PC-9 (cell line): ENCODE data around the gene FBP1. TPM values are rescaled to one million over a fixed set of nuclear protein-coding genes. Genes with fewer than 3 reads are reported as not detected.

Source experiments
- BruUV-seq: library from RNA; stranded (reverse); fragments of 400-500 nt; replicated peaks from 2 replicates; lab custom pipeline; 2021; lab: Mats Ljungman, UMichigan
- CTCF ChIA-PET: fragments of 300-600 bp; sonication (Branson Sonifier 250); formaldehyde crosslinking; loops from one replicate; lab custom pipeline; 2022; ENCODE audit warnings: antibody characterized with exemption; lab: Charles Lee
- POLR2A ChIA-PET: fragments of 300-600 bp; sonication (Branson Sonifier 250); formaldehyde crosslinking; loops from one replicate; lab custom pipeline; 2022; ENCODE audit warnings: antibody characterized with exemption; ENCODE audit not compliant: unreplicated experiment; lab: Charles Lee
- DNase-seq, 2 experiments: peaks; one replicate each; pipeline versions ENCODE4 v3.0.0 to v3.0.0-alpha.2; 2015 to 2022; ENCODE audit warnings: mixed read lengths in 1 of 2
- H2AFZ ChIP-seq: fragments of 200-600 bp; sonication (generic); 2 replicates; pipeline ENCODE4 v1.8.1; 2017; ENCODE audit warnings: antibody characterized with exemption
- H3F3A ChIP-seq: fragments of 200-600 bp; sonication (generic); 2 replicates; pipeline ENCODE4 v1.8.1; 2017; ENCODE audit warnings: antibody characterized with exemption, mild to moderate bottlenecking, low read depth; ENCODE audit not compliant: insufficient read depth
- H3K27ac ChIP-seq: fragments of 200-600 bp; sonication (generic); 2 replicates; pipeline ENCODE4 v1.6.1; 2016; ENCODE audit warnings: mixed run types
- H3K27me3 ChIP-seq: fragments of 200-600 bp; sonication (generic); 2 replicates; pipeline ENCODE4 v1.6.1; 2016; ENCODE audit warnings: low read depth, mixed run types; ENCODE audit not compliant: insufficient read depth
- H3K36me3 ChIP-seq: fragments of 200-600 bp; sonication (generic); 2 replicates; pipeline ENCODE4 v1.6.1; 2016; ENCODE audit warnings: low read depth, mixed run types
- H3K4me1 ChIP-seq: fragments of 200-600 bp; sonication (generic); replicated peaks from 2 replicates; pipeline ENCODE4 v1.6.1; 2016; ENCODE audit warnings: mixed run types; ENCODE audit not compliant: insufficient read depth
- H3K4me2 ChIP-seq: fragments of 200-600 bp; sonication (generic); 2 replicates; pipeline ENCODE4 v1.6.1; 2017; ENCODE audit warnings: mixed run types
- H3K4me3 ChIP-seq: fragments of 200-600 bp; sonication (generic); 2 replicates; pipeline ENCODE4 v1.6.1; 2016; ENCODE audit warnings: mixed run types
- H3K79me2 ChIP-seq: fragments of 200-600 bp; sonication (generic); 2 replicates; pipeline ENCODE4 v1.6.1; 2017; ENCODE audit warnings: low read depth, mixed run types
- H3K9me2 ChIP-seq: fragments of 200-600 bp; sonication (generic); 2 replicates; pipeline ENCODE4 v1.8.1; 2017; ENCODE audit warnings: mild to moderate bottlenecking; ENCODE audit not compliant: insufficient read depth
- H3K9me3 ChIP-seq: fragments of 200-600 bp; sonication (generic); 2 replicates; pipeline ENCODE4 v1.8.1; 2016; ENCODE audit warnings: low read depth; ENCODE audit not compliant: insufficient read depth
- H4K20me1 ChIP-seq: fragments of 200-600 bp; sonication (generic); 2 replicates; pipeline ENCODE4 v1.8.1; 2017; ENCODE audit not compliant: insufficient read depth
- CTCF ChIP-seq: fragments of 200-600 bp; sonication (generic); conservative IDR thresholded peaks from 2 replicates; pipeline ENCODE4 v1.6.1; 2017; ENCODE audit warnings: mixed run types, antibody characterized with exemption, mild to moderate bottlenecking, moderate library complexity
- EZH2 ChIP-seq: fragments of 200-600 bp; sonication (generic); IDR thresholded peaks from 2 replicates; pipeline ENCODE4 v1.8.0; 2017; ENCODE audit warnings: antibody characterized with exemption, low read depth
- intact Hi-C: fragments of 100-400 bp; cut with micrococcal nuclease; formaldehyde crosslinking; loops from one replicate; pipeline ENCODE4 v1.10.0; 2022; ENCODE audit not compliant: unreplicated experiment
- total RNA-seq: library from RNA; stranded (reverse); gene quantifications from 2 replicates; pipeline ENCODE4 v1.2.3, GENCODE V29; 2021

Gene FBP1
- total RNA-seq, 1 experiment from 2014 or later: 34.9 TPM

GRCh38 chr9:94577036-94577435 is 62.3 kb downstream of the FBP1 start:
- H3K36me3 ChIP-seq: no peaks in the 10 kb centered on the region
- no peaks in the 10 kb centered on the region for H3F3A ChIP-seq
- no peak overlapping the region for H3K27ac ChIP-seq
- POLR2A ChIA-PET: no interaction called here
- no TSS peak for BruUV-seq
- no peak overlapping the region for H3K4me2 ChIP-seq
- CTCF ChIA-PET: no interaction called here
- no peaks in the 10 kb centered on the region for H4K20me1 ChIP-seq
- H3K9me3 ChIP-seq: no peaks in the 10 kb centered on the region
- H3K4me1 ChIP-seq: no peaks in the 10 kb centered on the region
- H3K79me2 ChIP-seq: no peaks in the 10 kb centered on the region
- H2AFZ ChIP-seq: no peak overlapping the region
- no peaks in the 10 kb centered on the region for H3K9me2 ChIP-seq
- DNase-seq: no peak
- no peaks in the 10 kb centered on the region for H3K27me3 ChIP-seq
- no peak overlapping the region for H3K4me3 ChIP-seq
- intact Hi-C loops: no loop called here
- no peak for TF ChIP-seq EZH2
- TF ChIP-seq CTCF: no peak

GRCh38 chr9:94576131-94576530 is 63.2 kb downstream of the FBP1 start:
- Histone ChIP-seq H3K4me3 (no peak overlapping the region), H3K36me3 (no peaks in the 10 kb centered on the region), H3K27me3 (no peaks in the 10 kb centered on the region; the same call in 1 of the 2 replicates), H3K27ac (no peak overlapping the region), H3K4me1 (no peaks in the 10 kb centered on the region), H3K79me2 (no peaks in the 10 kb centered on the region), H3K9me2 (no peaks in the 10 kb centered on the region), H3K4me2 (no peak overlapping the region), H4K20me1 (no peaks in the 10 kb centered on the region), H2AFZ (no peak overlapping the region), H3K9me3 (no peaks in the 10 kb centered on the region), H3F3A (no peaks in the 10 kb centered on the region)
- no peak for DNase-seq
- CTCF ChIA-PET: no interaction called here
- POLR2A ChIA-PET: no interaction called here
- intact Hi-C loops: no loop called here
- TF ChIP-seq EZH2 (no peak), CTCF (no peak)
- no TSS peak for BruUV-seq

- H3K36me3 ChIP-seq: no peaks in the 10 kb centered on the region
- H3K4me3 ChIP-seq: no peak overlapping the region
- no peak overlapping the region for H3K27ac ChIP-seq
- H3K9me3 ChIP-seq: peaks cover 2% of the 10 kb centered on the region; the same call in 1 of the 2 replicates
- BruUV-seq: no TSS peak
- H2AFZ ChIP-seq: no peak overlapping the region
- TF ChIP-seq CTCF: no peak
- no peak for TF ChIP-seq EZH2
- no peaks in the 10 kb centered on the region for H3K79me2 ChIP-seq
- CTCF ChIA-PET: interaction anchor here (0.5 kb wide), 1 partner anchor 100 kb away, joined by 4 read pairs; no protein-coding TSS in a partner anchor
- no peak overlapping the region for H3K4me2 ChIP-seq
- POLR2A ChIA-PET: no interaction called here
- intact Hi-C loops: no loop called here
- no peaks in the 10 kb centered on the region for H3K4me1 ChIP-seq
- H3K9me2 ChIP-seq: no peaks in the 10 kb centered on the region
- peaks cover 3% of the 10 kb centered on the region; the same call in 1 of the 2 replicates for H3F3A ChIP-seq
- no peaks in the 10 kb centered on the region; the same call in 1 of the 2 replicates for H3K27me3 ChIP-seq
- no peaks in the 10 kb centered on the region for H4K20me1 ChIP-seq
- DNase-seq: no peak
Observed at GRCh38 chr9:94568972-94569712, 70.2 kb downstream of the FBP1 start.
